K562 (cell line): ENCODE data around the gene UVRAG.

ENCODE experiments used
- ADNP ChIP-seq: fragments of 200-800 bp; sonication (Bioruptor generic); IDR thresholded peaks from 2 replicates; pipeline ENCODE4 v1.6.1; 2016; ENCODE audit warnings: missing genetic modification characterization, missing compliant biosample characterization
- ZNF561 ChIP-seq: fragments of 450-650 bp; formaldehyde crosslinking; conservative IDR thresholded peaks from 2 replicates; pipeline ENCODE4 v1.4.0; 2020; ENCODE audit warnings: mild to moderate bottlenecking, moderate library complexity
- ZNF780A ChIP-seq: fragments of 250-450 bp; sonication (Bioruptor Pico); IDR thresholded peaks from 2 replicates; pipeline ENCODE4 v1.5.0; 2021; ENCODE audit warnings: mild to moderate bottlenecking

- TF ChIP-seq ADNP (tag): no peak
- TF ChIP-seq ZNF561 (CRISPR knock-in tag): no peak
- no peak for TF ChIP-seq ZNF780A
These were observed 300.5 kb downstream of the UVRAG start for GRCh38 chr11:76115555-76115954.
